GM23338 (cell line): ENCODE results near the gene CMBL. TPM values are rescaled to one million over a fixed set of nuclear protein-coding genes. Genes with fewer than 3 reads are reported as not detected.

Experiments used
- ATAC-seq: fragments of 200-7000 bp; cut with Tn5 transposase; 3 replicates; pipeline ENCODE4 v1.9.1; 2020
- DNase-seq: peaks from one replicate; pipeline ENCODE4 v3.0.0-alpha.2; 2015; ENCODE audit warnings: low spot score
- H2AFZ ChIP-seq: fragments of 200-600 bp; sonication (generic); 2 replicates; pipeline ENCODE4 v1.8.0; 2016; ENCODE audit warnings: antibody characterized with exemption, mild to moderate bottlenecking, moderate library complexity
- H3F3A ChIP-seq: fragments of 200-600 bp; sonication (generic); replicated peaks from 2 replicates; pipeline ENCODE4 v1.8.0; 2017; ENCODE audit warnings: antibody characterized with exemption, mixed run types, low read depth
- H3K27ac ChIP-seq: fragments of 200-600 bp; sonication (generic); 2 replicates; pipeline ENCODE4 v1.6.1; 2016; ENCODE audit warnings: low read depth
- H3K27me3 ChIP-seq: fragments of 200-600 bp; sonication (generic); 2 replicates; pipeline ENCODE4 v1.8.0; 2016; ENCODE audit warnings: mild to moderate bottlenecking, mixed run types, moderate library complexity; ENCODE audit not compliant: insufficient read depth
- H3K36me3 ChIP-seq: fragments of 200-600 bp; sonication (generic); 2 replicates; pipeline ENCODE4 v1.8.0; 2016; ENCODE audit warnings: mild to moderate bottlenecking; ENCODE audit not compliant: insufficient read depth
- H3K4me1 ChIP-seq: fragments of 200-600 bp; sonication (generic); 2 replicates; pipeline ENCODE4 v1.8.0; 2016; ENCODE audit warnings: mild to moderate bottlenecking, moderate library complexity; ENCODE audit not compliant: insufficient read depth
- H3K4me2 ChIP-seq: fragments of 200-600 bp; sonication (generic); 2 replicates; pipeline ENCODE4 v1.7.1; 2017; ENCODE audit warnings: mixed run types
- H3K4me3 ChIP-seq: fragments of 200-600 bp; sonication (generic); 2 replicates; pipeline ENCODE4 v1.6.1; 2016; ENCODE audit warnings: mixed run types
- H3K79me2 ChIP-seq: fragments of 200-600 bp; sonication (generic); replicated peaks from 2 replicates; pipeline ENCODE4 v1.8.0; 2017; ENCODE audit warnings: mild to moderate bottlenecking; ENCODE audit not compliant: insufficient read depth
- H3K9me2 ChIP-seq: fragments of 200-600 bp; sonication (generic); 2 replicates; pipeline ENCODE4 v1.8.0; 2017; ENCODE audit not compliant: insufficient read depth
- H4K20me1 ChIP-seq: fragments of 200-600 bp; sonication (generic); replicated peaks from 2 replicates; pipeline ENCODE4 v1.8.0; 2017; ENCODE audit warnings: mild to moderate bottlenecking; ENCODE audit not compliant: insufficient read depth
- H3K27ac Mint-ChIP-seq: 2 replicates; pipeline ENCODE4 v1.8.0; 2020; ENCODE audit warnings: inconsistent platforms, mild to moderate bottlenecking, moderate library complexity, mixed read lengths
- H3K27me3 Mint-ChIP-seq: 3 replicates; pipeline ENCODE4 v1.8.0; 2022; ENCODE audit warnings: low read depth, mild to moderate bottlenecking, moderate library complexity, mixed read lengths, inconsistent platforms; ENCODE audit not compliant: insufficient read depth, poor library complexity
- H3K36me3 Mint-ChIP-seq: 3 replicates; pipeline ENCODE4 v1.8.0; 2021; ENCODE audit warnings: low read depth, mild to moderate bottlenecking, inconsistent platforms, moderate library complexity, mixed read lengths
- H3K4me1 Mint-ChIP-seq: 3 replicates; pipeline ENCODE4 v1.8.0; 2020; ENCODE audit warnings: mild to moderate bottlenecking, inconsistent platforms, mixed read lengths
- H3K4me3 Mint-ChIP-seq: 3 replicates; pipeline ENCODE4 v1.8.0; 2021; ENCODE audit warnings: moderate library complexity, mild to moderate bottlenecking, inconsistent platforms, mixed read lengths
- H3K9me3 Mint-ChIP-seq: 3 replicates; pipeline ENCODE4 v1.8.0; 2020; ENCODE audit warnings: moderate library complexity, mild to moderate bottlenecking, inconsistent platforms, mixed read lengths
- CTCF ChIP-seq, 2 experiments: fragments of 200-600 bp in 1 of 2; sonication (generic) in 1 of 2; conservative IDR thresholded peaks; 2 replicates each; pipeline versions ENCODE4 v1.5.1 to v1.6.1; 2016 to 2017; ENCODE audit warnings: antibody characterized with exemption in 2 of 2, low read depth in 2 of 2, mild to moderate bottlenecking in 2 of 2, moderate library complexity in 1 of 2
- EZH2 ChIP-seq: fragments of 200-600 bp; sonication (generic); IDR thresholded peaks from one replicate; pipeline ENCODE4 v1.8.0; 2017; ENCODE audit warnings: antibody characterized with exemption, mild to moderate bottlenecking, low read depth; ENCODE audit not compliant: unreplicated experiment
- JUNB ChIP-seq: IDR thresholded peaks from one replicate; pipeline ENCODE4 v1.6.1; 2016; ENCODE audit warnings: antibody characterized with exemption; ENCODE audit not compliant: unreplicated experiment
- NANOG ChIP-seq: IDR thresholded peaks from 2 replicates; pipeline ENCODE4 v1.6.1; 2016; ENCODE audit warnings: antibody characterized with exemption, borderline replicate concordance
- POLR2AphosphoS5 ChIP-seq: IDR thresholded peaks from 2 replicates; pipeline ENCODE4 v1.6.1; 2016; ENCODE audit warnings: antibody characterized with exemption, low read depth
- STAT1 ChIP-seq: IDR thresholded peaks from one replicate; pipeline ENCODE4 v1.6.1; 2016; ENCODE audit warnings: antibody characterized with exemption; ENCODE audit not compliant: unreplicated experiment
- ZNF114 ChIP-seq: fragments of 250-450 bp; sonication (Bioruptor Pico); IDR thresholded peaks from 2 replicates; pipeline ENCODE4 v1.5.0; 2020; ENCODE audit warnings: mild to moderate bottlenecking, moderate library complexity
- ZNF331 ChIP-seq: fragments of 250-450 bp; sonication (Bioruptor Pico); IDR thresholded peaks from 2 replicates; pipeline ENCODE4 v1.5.0; 2020; ENCODE audit warnings: low read depth, mild to moderate bottlenecking, moderate library complexity
- ZNF462 ChIP-seq: fragments of 250-450 bp; sonication (Bioruptor Pico); IDR thresholded peaks from 2 replicates; pipeline ENCODE4 v1.5.0; 2020; ENCODE audit warnings: mild to moderate bottlenecking, moderate library complexity
- polyA plus RNA-seq: library from polyadenylated mRNA; unstranded; fragments of >200 nt; fragmentation: Nextera tagmentation; extraction: Ambion mirVana; gene quantifications from 2 replicates; pipeline ENCODE4 v1.2.1, GENCODE V29; 2016
- total RNA-seq: library from RNA; depleted of rRNA; stranded (reverse); fragments of >200 nt; shearing (Covaris generic); gene quantifications from 2 replicates; pipeline ENCODE4 v1.2.3, GENCODE V29; 2014

The CMBL gene
- total and polyA plus RNA-seq, 2 experiments from 2014 or later, result 13.2 to 24.1 TPM

GRCh38 chr5:10332301-10332700 lies 24.6 kb upstream of the CMBL start:
- DNase-seq (no peak), ATAC-seq (no peak)
- Histone ChIP-seq H4K20me1 (no peaks in the 10 kb centered on the region; the same call in 1 of the 2 replicates), H3F3A (0 out of 2 replicates have a peak, but pooled peaks cover 3% of the 10 kb centered on the region), H3K27ac (no peak overlapping the region), H3K4me1 (no peaks in the 10 kb centered on the region; the same call in 1 of the 2 replicates), H3K36me3 (no peaks in the 10 kb centered on the region), H3K4me3 (no peak overlapping the region), H3K4me2 (no peak overlapping the region), H3K79me2 (no peaks in the 10 kb centered on the region), H3K9me2 (no peaks in the 10 kb centered on the region), H3K27me3 (peaks cover 56% of the 10 kb centered on the region), H2AFZ (no peak overlapping the region)
- no peak overlapping the region for H3K27ac Mint-ChIP-seq
- peaks cover 2% of the 10 kb centered on the region; the same call in 2 of the 3 replicates for H3K4me1 Mint-ChIP-seq
- TF ChIP-seq CTCF (conservative IDR thresholded peaks at IDR 0.05; ENCODE audit: low read depth in 2 of 2) (no peak), EZH2 (no peak), POLR2AphosphoS5 (no peak), JUNB (no peak), ZNF114 (CRISPR knock-in tag) (no peak), STAT1 (no peak)
- no peaks in the 10 kb centered on the region; the same call in 2 of the 3 replicates for H3K36me3 Mint-ChIP-seq
- H3K4me3 Mint-ChIP-seq, result peak overlapping the region; percentile 28; the same call in 1 of the 3 replicates
- H3K9me3 Mint-ChIP-seq, result no peaks in the 10 kb centered on the region; the same call in 2 of the 3 replicates
- peaks cover 44% of the 10 kb centered on the region for H3K27me3 Mint-ChIP-seq

- H3K4me3 ChIP-seq, result no peak overlapping the region
- ATAC-seq, result no peak
- no peaks in the 10 kb centered on the region for H3K9me2 ChIP-seq
- H3K4me1 ChIP-seq, result no peaks in the 10 kb centered on the region; the same call in 1 of the 2 replicates
- DNase-seq, result no peak
- no peak overlapping the region for H2AFZ ChIP-seq
- 0 out of 2 replicates have a peak, but pooled peaks cover 3% of the 10 kb centered on the region for H3F3A ChIP-seq
- H4K20me1 ChIP-seq, result no peaks in the 10 kb centered on the region; the same call in 1 of the 2 replicates
- no peak overlapping the region for H3K4me2 ChIP-seq
- H3K27me3 ChIP-seq, result peaks cover 56% of the 10 kb centered on the region
- Mint-ChIP-seq H3K27ac (no peak overlapping the region), H3K9me3 (no peaks in the 10 kb centered on the region; the same call in 2 of the 3 replicates), H3K27me3 (peaks cover 44% of the 10 kb centered on the region), H3K4me3 (no peak overlapping the region), H3K4me1 (peaks cover 2% of the 10 kb centered on the region; the same call in 2 of the 3 replicates), H3K36me3 (no peaks in the 10 kb centered on the region; the same call in 2 of the 3 replicates)
- H3K36me3 ChIP-seq, result no peaks in the 10 kb centered on the region
- H3K79me2 ChIP-seq, result no peaks in the 10 kb centered on the region
- no peak overlapping the region for H3K27ac ChIP-seq
- TF ChIP-seq POLR2AphosphoS5 (no peak), ZNF114 (CRISPR knock-in tag) (no peak), ZNF331 (CRISPR knock-in tag) (no peak), NANOG (no peak), ZNF462 (no peak), CTCF (conservative IDR thresholded peaks at IDR 0.05; ENCODE audit: low read depth in 2 of 2) (no peak), JUNB (no peak), EZH2 (no peak), STAT1 (no peak)
Observed at GRCh38 chr5:10331341-10331796, 23.7 kb upstream of the CMBL start.
